Epithelial cell of proximal tubule (primary cell): Measurements from ENCODE around the gene SNAI3. TPM values are rescaled to one million over a fixed set of nuclear protein-coding genes. Genes with fewer than 3 reads are reported as not detected.

ENCODE experiments used
- DNase-seq: peaks from one replicate; pipeline ENCODE4 v3.0.0-alpha.2; 2011; ENCODE audit warnings: low read depth
- H3K4me3 ChIP-seq: 2 replicates; pipeline ENCODE4 v1.5.1; 2011; ENCODE audit warnings: low read depth, mild to moderate bottlenecking, low read length
- CTCF ChIP-seq: conservative IDR thresholded peaks from 2 replicates; pipeline ENCODE4 v1.5.1; 2012; ENCODE audit warnings: low read depth, mild to moderate bottlenecking, low read length
- total RNA-seq: library from RNA; depleted of rRNA; stranded (reverse); fragments of >200 nt; gene quantifications from 2 replicates; pipeline ENCODE4 v1.2.3, GENCODE V29; 2015

Gene SNAI3
- total RNA-seq, 1 donor from 2014 or later, result 0.23 TPM

GRCh38 chr16:88712362-88712979 is 26.2 kb upstream of the SNAI3 start:
- H3K4me3 ChIP-seq, result no peak overlapping the region
- no peak for DNase-seq
- TF ChIP-seq CTCF, result no peak

- no peak for TF ChIP-seq CTCF
Measured at GRCh38 chr16:88711750-88712340, 25.5 kb upstream of the SNAI3 start.

GRCh38 chr16:88710556-88710955 is 24.2 kb upstream of the SNAI3 start:
- no peak for DNase-seq
- H3K4me3 ChIP-seq, result no peak overlapping the region
- no peak for TF ChIP-seq CTCF

More at GRCh38 chr16:88711750-88712340, 25.5 kb upstream of the SNAI3 start:
- H3K4me3 ChIP-seq, result no peak overlapping the region
- no peak for DNase-seq

GRCh38 chr16:88706965-88707826 is 20.9 kb upstream of the SNAI3 start:
- no peak for DNase-seq
- peak overlapping the region; percentile 99 for H3K4me3 ChIP-seq
- TF ChIP-seq CTCF, result no peak

- TF ChIP-seq CTCF, result no peak
- DNase-seq, result no peak
- H3K4me3 ChIP-seq, result peak within 1 kb of the TSS; percentile 99
Measured at GRCh38 chr16:88706229-88706964, 20.1 kb upstream of the SNAI3 start, which contains the start of the genes CTU2 and RNF166. Gene CTU2, plus strand, starts transcription at chr16:88706503. Its CDS starts 28 bp downstream, at chr16:88706531. Gene RNF166, minus strand, starts transcription at chr16:88706408. Its CDS starts 83 bp downstream, at chr16:88706325.

GRCh38 chr16:88705801-88706228 is 19.5 kb upstream of the SNAI3 start:
- H3K4me3 ChIP-seq, result peak overlapping the region; percentile 99
- TF ChIP-seq CTCF, result no peak
- no peak for DNase-seq
